Gastroesophageal sphincter (tissue), 4 donors: ENCODE data around the gene KMT5C. TPM values are rescaled to one million over a fixed set of nuclear protein-coding genes. Genes with fewer than 3 reads are reported as not detected.

ENCODE experiments used
- ATAC-seq: fragments of 150-250 bp; one replicate; pipeline ENCODE4 v1.9.1; 2016; ENCODE audit warnings: mild to moderate bottlenecking, moderate library complexity
- H3K27ac ChIP-seq, 4 donors: fragments of 200-600 bp; sonication (generic) in 3 of 4; 1 replicate in 3 of 4; 2 replicates in 1 of 4; pipeline ENCODE4 v1.5.1; 2016 to 2019
- H3K27me3 ChIP-seq: fragments of 200-600 bp; sonication (generic); one replicate; pipeline ENCODE4 v1.5.1; 2019
- H3K36me3 ChIP-seq, 2 donors: fragments of 200-600 bp; sonication (generic); one replicate each; pipeline ENCODE4 v1.5.1; 2019; ENCODE audit warnings: control low read depth in 1 of 2
- H3K4me1 ChIP-seq, 3 donors: fragments of 200-600 bp; sonication (generic); 1 replicate in 2 of 3; 2 replicates in 1 of 3; pipeline ENCODE4 v1.5.1; 2016 to 2019; ENCODE audit warnings: control low read depth in 2 of 3
- H3K4me3 ChIP-seq, 2 donors: fragments of 200-600 bp; sonication (generic); one replicate each; pipeline ENCODE4 v1.5.1; 2019; ENCODE audit warnings: mild to moderate bottlenecking in 1 of 2, moderate library complexity in 1 of 2
- H3K9me3 ChIP-seq, 3 donors: fragments of 200-600 bp; sonication (generic); one replicate each; pipeline ENCODE4 v1.5.1; 2017 to 2019; ENCODE audit warnings: control low read depth in 2 of 3
- EP300 ChIP-seq: sonication (generic); formaldehyde crosslinking; IDR thresholded peaks from one replicate; pipeline ENCODE4 v1.6.1; 2017; ENCODE audit warnings: antibody characterized with exemption, mild to moderate bottlenecking
- POLR2A ChIP-seq, 2 donors: fragments of 450-650 bp; IDR thresholded peaks; one replicate each; pipeline ENCODE4 v1.6.1; 2017; ENCODE audit warnings: antibody characterized with exemption in 2 of 2, mild to moderate bottlenecking in 2 of 2, moderate library complexity in 1 of 2
- POLR2AphosphoS5 ChIP-seq: sonication (generic); formaldehyde crosslinking; IDR thresholded peaks from one replicate; pipeline ENCODE4 v1.6.1; 2017; ENCODE audit warnings: antibody characterized with exemption
- WGBS, 2 donors: methylation state at CpG; one replicate each; pipeline ENCODE4 v1.1.5; 2018; ENCODE audit warnings: low coverage in 1 of 2; 5-methylcytosine and 5-hydroxymethylcytosine counted together
- total RNA-seq, 4 donors: library from RNA; depleted of rRNA; stranded (reverse); fragments of >200 nt; gene quantifications; one replicate each; pipeline ENCODE4 v1.1.0, GENCODE V29; 2016
- TF ChIP-seq, protein P1 (sequence below), 4 experiments: fragments of 200-600 bp in 2 of 4; fragments of 450-650 bp in 2 of 4; sonication (generic) in 1 of 4; IDR thresholded peaks; one replicate each; pipeline ENCODE4 v1.5.1; 2017 to 2019; ENCODE audit warnings: antibody characterized with exemption in 4 of 4, mild to moderate bottlenecking in 2 of 4, moderate library complexity in 2 of 4

KMT5C gene
- total RNA-seq, 4 donors from 2014 or later: 3.4 to 11.2 (median 9.2) TPM

DNA sequence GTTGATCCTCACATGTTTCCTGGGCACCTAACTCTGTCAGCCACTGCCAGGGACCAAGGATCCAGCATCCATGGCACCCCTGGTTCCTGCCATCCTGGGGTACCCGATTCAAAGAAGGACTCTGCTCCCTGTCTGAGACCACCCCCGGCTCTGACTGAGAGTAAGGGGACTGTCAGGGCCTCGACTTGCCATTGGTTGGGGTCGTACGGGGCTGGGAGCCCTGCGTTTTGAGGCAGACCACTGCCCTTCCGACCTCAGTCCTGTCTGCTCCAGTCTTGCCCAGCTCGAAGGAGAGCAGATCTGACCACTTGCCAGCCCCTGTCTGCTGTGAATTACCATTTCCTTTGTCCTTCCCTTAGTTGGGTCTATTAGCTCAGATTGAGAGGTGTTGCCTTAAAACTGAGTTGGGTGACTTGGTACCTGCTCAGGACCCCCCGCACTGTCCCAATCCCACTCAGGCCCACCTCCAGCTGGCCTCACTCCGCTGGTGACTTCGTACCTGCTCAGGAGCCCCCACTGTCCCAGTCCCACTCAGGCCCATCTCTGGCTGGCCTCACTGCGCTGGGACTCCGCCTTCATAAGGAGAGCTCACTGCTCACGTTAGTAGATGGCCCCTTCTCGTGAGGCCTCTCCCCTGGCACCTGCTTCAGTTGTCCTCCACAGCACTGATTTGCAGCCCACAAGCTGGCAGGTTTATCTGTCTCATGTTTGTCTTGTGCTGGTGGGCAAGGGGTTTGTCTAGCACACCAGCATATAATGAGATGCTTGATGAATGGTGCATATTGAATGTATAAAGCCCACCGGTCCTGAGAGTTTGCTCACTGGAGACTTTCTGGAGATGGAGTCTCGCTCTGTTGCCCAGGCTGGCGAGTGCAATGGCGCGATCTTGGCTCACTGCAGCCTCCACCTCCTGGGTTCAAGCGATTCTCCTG lies 50.0 kb downstream of the KMT5C start:
- WGBS, 2 donors: 57 to 70% methylated on average over 6 to 7 of the region's 21 CpGs
- Histone ChIP-seq H3K4me3 (no peak overlapping the region), H3K27me3 (no peaks in the 10 kb centered on the region), H3K4me1 (peaks cover 0 to 68% (median 33%) of the 10 kb centered on the region in 3 donors), H3K27ac (peak overlapping the region in 1 of 4 donors; percentile 24), H3K36me3 (peaks cover 0 to 52% of the 10 kb centered on the region in 2 donors), H3K9me3 (no peaks in the 10 kb centered on the region)
- TF ChIP-seq EP300: no peak
- TF ChIP-seq POLR2A (IDR thresholded peaks at IDR 0.05): no peak
- no peak for TF ChIP-seq POLR2AphosphoS5
- TF ChIP-seq, protein P1, sequence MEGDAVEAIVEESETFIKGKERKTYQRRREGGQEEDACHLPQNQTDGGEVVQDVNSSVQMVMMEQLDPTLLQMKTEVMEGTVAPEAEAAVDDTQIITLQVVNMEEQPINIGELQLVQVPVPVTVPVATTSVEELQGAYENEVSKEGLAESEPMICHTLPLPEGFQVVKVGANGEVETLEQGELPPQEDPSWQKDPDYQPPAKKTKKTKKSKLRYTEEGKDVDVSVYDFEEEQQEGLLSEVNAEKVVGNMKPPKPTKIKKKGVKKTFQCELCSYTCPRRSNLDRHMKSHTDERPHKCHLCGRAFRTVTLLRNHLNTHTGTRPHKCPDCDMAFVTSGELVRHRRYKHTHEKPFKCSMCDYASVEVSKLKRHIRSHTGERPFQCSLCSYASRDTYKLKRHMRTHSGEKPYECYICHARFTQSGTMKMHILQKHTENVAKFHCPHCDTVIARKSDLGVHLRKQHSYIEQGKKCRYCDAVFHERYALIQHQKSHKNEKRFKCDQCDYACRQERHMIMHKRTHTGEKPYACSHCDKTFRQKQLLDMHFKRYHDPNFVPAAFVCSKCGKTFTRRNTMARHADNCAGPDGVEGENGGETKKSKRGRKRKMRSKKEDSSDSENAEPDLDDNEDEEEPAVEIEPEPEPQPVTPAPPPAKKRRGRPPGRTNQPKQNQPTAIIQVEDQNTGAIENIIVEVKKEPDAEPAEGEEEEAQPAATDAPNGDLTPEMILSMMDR (IDR thresholded peaks at IDR 0.05): no peak
- ATAC-seq: no peak

DNA sequence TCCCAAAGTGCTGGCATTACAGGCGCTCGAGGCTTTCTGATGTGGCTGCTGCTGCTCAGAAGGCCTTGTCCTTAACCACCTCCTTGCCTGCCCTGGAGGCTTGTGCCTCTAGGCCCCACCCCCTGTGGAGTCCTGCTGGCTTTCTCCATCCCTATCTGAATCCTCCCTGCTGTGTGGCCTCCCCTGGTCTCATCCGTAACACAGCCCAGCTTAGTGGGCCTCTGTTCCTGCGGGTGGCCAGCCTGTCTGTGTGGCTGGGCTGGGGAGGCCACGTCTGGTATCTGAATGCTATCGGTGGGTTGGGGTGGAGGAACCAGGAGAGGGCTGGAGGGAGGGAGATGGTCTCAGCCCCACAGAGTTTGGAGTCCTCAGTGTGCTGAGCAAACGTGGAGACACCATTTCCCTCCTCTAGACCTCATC lies 50.8 kb downstream of the KMT5C start:
- Histone ChIP-seq H3K27me3 (no peaks in the 10 kb centered on the region), H3K27ac (peak overlapping the region in 1 of 4 donors; percentile 4), H3K4me3 (no peak overlapping the region), H3K36me3 (peaks cover 0 to 52% of the 10 kb centered on the region in 2 donors), H3K9me3 (no peaks in the 10 kb centered on the region), H3K4me1 (peaks cover 0 to 63% (median 28%) of the 10 kb centered on the region in 3 donors)
- WGBS, 2 donors: 53 to 86% methylated on average over 1 to 2 of the region's 7 CpGs
- ATAC-seq: no peak
- TF ChIP-seq POLR2A (IDR thresholded peaks at IDR 0.05): no peak
- TF ChIP-seq POLR2AphosphoS5: no peak
- TF ChIP-seq, protein P1 (IDR thresholded peaks at IDR 0.05): no peak
- TF ChIP-seq EP300: no peak

DNA sequence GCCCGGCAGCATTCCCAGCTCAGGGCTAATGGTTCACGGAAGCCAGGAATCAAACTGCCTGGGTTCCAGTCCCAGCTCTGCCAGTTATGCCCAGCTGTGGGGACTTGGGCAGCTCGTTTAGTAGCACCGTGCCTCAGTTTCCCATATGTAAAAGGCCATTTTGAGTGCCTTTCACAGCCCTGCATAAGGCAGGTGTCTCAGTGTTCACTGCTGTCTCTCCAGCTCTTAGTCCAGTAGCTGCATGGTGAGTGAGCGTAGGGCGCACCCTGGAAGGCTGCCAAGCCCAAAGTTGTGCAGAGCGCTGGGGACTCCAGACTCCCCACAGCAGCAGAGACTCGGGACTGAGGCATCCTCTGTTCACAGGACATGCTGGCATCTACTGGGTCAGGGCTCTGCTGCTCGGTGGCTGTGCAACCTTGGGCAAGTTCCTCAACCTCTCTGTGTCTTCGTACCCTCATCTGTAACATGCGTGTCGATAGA lies 51.6 kb downstream of the KMT5C start:
- TF ChIP-seq EP300 (no peak), POLR2AphosphoS5 (no peak), POLR2A (IDR thresholded peaks at IDR 0.05) (no peak)
- TF ChIP-seq, protein P1 (IDR thresholded peaks at IDR 0.05): no peak
- peak overlapping the region in 2 of 4 donors; percentile 4 to 23 for H3K27ac ChIP-seq
- no peak for ATAC-seq
- H3K36me3 ChIP-seq: peaks cover 0 to 52% of the 10 kb centered on the region in 2 donors
- no peaks in the 10 kb centered on the region for H3K27me3 ChIP-seq
- H3K9me3 ChIP-seq: no peaks in the 10 kb centered on the region
- WGBS, 2 donors: 80 to 92% methylated on average over 1 to 5 of the region's 12 CpGs
- H3K4me1 ChIP-seq: peaks cover 0 to 61% (median 28%) of the 10 kb centered on the region in 3 donors
- H3K4me3 ChIP-seq: no peak overlapping the region

DNA sequence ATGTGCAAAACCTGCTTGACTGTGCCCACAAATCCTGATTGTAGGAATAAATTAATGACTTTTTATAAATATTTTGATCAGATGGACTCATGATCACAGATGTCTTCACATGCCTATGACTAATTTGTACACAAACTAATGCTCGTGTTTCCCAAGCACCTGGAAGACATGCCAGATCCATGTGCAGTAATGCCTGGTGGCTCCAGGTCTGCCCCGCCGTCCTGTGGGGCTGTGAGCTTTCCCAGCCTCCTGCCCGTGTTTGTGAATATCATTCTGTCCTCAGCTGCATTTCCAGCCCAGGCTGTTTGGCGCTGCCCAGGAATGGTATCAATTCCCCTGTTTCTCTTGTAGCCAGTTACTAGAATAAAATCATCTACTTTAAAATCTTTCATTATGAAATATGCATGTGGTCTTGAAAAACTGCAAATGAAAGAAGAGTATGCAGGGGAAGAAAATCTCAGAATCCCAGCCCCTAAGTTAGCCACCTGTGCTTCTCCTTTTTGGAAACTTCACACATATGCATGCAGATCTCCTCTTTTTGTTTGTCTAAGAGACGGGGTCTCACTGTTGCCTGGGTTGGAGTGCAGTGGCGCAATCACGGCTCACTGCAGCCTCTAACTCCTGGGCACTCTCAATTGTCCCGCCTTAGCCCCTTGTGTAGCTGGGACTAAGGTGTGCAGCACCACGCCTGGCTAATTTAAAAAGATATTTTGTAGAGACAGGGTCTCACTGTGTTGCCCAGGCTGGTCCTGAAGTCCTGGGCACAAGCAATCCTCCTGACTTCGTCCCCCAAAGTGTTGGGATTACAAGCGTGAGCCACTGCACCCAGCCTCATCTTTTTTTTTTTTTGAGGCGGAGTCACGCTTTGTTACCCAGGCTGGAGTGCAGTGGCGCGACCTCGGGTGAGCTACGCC lies 52.3 kb downstream of the KMT5C start:
- Histone ChIP-seq H3K27ac (peak overlapping the region in 1 of 4 donors; percentile 23), H3K27me3 (no peaks in the 10 kb centered on the region), H3K36me3 (peaks cover 0 to 52% of the 10 kb centered on the region in 2 donors), H3K9me3 (no peaks in the 10 kb centered on the region), H3K4me1 (peaks cover 0 to 54% (median 23%) of the 10 kb centered on the region in 3 donors), H3K4me3 (no peak overlapping the region)
- WGBS, 2 donors: 53 to 69% methylated on average over 5 to 16 of the region's 18 CpGs
- ATAC-seq: peak; percentile 63
- TF ChIP-seq, protein P1 (IDR thresholded peaks at IDR 0.05): no peak
- TF ChIP-seq POLR2A (IDR thresholded peaks at IDR 0.05): no peak
- no peak for TF ChIP-seq EP300
- no peak for TF ChIP-seq POLR2AphosphoS5
